ENCODE data around the gene SPATA33.

- TF ChIP-seq CTCF (IDR thresholded peaks at IDR 0.05; ENCODE audit: insufficient read depth, low read depth, low read length): no peak
- TF ChIP-seq EZH2 (IDR thresholded peaks at IDR 0.05; ENCODE audit: insufficient read depth, low read length): no peak
Measured at GRCh38 chr16:89689142-89689541, 31.5 kb downstream of the SPATA33 start.

All from astrocyte (in vitro differentiated cells and primary cell).